Activated T-helper 1 cell treated with anti-CD3 and anti-CD28 coated beads, Interleukin-2, amount 50 U/mL, for 16 hours (primary cell): Measurements from ENCODE around the gene ADSS1.
A peak's percentile ranks its signal among the peaks of the same experiment; 100 is the strongest.

ENCODE experiments used
- DNase-seq, 2 donors: peaks; one replicate each; pipeline ENCODE4 v3.0.0-alpha.2; 2020; ENCODE audit warnings: low read depth in 1 of 2, low spot score in 1 of 2

The ADSS1 gene

DNA sequence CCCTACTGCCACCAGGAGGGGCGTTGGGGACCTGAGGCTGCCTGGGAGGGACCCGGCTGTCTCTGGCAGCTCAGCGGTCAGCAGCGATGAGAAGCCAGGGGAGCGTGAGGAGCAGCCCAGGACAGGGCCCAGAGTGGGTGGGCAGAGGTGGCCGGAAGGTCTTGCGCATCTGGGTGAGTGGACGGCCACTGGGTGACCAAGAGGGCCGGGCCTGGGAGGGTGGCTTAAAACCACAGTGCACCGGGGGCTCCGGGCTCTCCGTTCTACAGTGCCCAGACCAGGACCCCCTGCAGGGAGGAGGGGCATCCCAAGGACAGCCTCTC, 24.6 kb upstream of the ADSS1 start:
- DNase-seq, result no peak

DNA sequence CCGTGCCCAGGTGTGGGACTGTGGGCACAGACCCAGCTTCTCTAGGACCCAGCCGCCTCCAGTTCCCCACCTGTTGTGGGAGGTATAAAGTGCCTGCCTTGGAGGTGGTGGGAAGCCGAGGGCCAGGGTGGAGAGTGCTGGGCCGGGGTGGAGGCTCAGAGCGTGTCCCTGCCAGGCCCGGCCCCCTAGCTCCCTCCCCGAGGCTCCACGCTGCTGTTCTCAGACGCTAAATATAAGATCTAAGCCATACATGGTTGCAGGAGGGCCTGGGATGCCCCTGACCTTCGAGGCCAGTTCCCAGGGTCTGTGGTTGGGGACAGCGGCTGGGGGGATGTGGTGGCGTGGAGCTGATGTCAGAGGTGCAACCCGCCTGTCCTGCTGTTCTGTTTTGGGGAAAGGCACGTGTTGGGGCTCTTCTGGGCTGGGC, 23.8 kb upstream of the ADSS1 start:
- DNase-seq, result no peak

DNA sequence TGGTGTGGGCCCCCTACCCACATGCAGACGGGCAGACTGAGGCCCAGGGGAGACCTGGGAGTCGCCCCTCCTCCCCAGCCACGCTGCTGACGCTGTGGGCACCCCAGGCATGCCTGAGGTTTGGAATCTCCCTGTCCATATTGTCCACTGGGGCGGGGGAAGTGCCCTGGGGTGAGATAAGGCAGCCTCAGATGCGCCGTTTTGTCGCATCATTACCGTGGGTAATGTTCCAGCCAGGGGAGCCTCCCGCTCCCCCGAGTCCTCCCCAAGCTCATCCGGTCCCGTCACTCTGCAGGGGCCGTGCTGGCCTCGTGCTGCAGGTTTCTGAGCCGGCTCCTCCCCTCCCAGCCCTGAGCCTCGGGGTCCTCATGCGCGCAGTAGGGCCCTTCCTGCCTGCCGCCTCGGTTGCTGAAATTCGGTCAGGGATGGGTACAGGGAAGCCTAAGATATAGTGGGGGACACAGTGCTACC, 23.2 kb upstream of the ADSS1 start:
- DNase-seq, result no peak

DNA sequence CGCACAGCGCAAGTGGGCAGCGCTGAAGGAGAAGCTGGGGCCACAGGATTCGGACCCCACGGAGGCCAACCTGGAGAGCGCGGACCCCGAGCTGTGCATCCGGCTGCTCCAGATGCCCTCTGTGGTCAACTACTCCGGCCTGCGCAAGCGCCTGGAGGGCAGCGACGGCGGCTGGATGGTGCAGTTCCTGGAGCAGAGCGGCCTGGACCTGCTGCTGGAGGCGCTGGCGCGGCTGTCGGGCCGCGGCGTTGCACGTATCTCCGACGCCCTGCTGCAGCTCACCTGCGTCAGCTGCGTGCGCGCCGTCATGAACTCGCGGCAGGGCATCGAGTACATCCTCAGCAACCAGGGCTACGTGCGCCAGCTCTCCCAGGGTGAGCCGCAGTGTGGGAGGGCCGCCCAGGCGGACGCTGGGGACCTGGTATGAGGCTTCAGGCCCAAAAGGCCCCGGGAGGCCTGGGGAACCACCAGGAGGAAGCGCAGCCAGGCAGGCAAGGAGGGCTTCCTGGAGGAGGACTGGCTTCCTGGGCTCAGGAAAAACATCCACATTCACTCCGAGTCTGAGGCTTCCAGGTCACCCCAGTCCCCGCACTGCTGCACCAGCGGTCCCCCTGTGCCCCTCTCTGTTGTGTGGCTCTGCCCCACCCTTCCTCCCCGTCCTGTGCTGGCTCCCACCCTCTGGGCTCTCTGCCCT, 22.5 kb upstream of the ADSS1 start:
- no peak for DNase-seq

DNA sequence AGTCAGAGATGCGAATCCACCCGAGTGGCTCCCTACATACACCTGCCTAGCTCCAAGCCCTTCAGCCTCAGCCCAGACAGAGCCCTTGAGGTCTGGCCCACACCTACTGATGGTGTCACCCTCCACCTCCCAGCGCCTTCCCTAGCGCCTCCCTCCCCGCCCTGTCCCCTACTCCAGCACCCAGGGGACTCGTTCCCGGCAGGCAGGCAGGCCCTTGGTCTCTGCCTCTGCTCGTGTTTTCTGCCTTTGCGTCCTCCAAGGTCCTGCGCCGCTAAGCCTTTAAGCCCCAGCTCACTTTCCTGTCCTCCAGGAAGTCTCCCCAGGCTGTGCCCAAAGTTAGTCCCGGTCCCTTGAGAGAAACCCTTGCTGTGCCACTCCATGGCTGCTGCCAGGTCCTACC, 21.9 kb upstream of the ADSS1 start:
- no peak for DNase-seq

DNA sequence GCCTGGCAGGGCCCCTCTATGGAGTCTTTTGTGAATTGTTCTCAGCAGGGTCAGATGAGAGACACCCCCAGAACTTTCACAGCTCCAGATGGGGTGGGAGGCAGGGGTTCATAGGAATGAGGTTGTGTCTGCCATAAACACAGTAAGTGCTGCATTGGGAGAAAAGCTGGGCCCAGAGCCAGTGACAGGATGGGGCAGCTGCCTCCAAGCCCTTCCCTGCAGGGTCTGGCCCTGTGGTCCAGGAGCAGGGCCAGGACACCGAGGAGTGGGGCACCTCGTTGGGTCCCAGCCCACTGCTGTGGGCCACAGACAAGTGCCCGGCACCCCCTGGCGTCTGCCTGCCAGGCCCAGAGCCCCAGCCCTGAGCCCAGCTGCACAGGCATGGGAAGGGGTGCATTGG, 21.4 kb upstream of the ADSS1 start:
- DNase-seq, result no peak

DNA sequence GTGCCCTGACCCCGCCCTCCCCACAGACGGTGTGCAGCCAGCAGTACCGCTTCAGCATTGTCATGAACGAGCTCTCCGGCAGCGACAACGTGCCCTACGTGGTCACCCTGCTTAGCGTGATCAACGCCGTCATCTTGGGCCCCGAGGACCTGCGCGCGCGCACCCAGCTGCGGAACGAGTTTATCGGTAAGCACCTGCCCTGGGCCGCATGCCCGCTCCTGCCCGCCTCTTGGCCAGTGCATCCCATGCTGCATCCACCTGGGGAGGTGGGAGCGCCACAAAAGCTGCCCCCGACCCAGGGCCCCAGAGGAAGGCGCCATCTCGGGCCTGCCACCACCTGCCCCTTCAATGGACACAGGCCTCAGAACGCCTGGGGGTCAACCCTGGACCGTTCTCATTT, 20.8 kb upstream of the ADSS1 start:
- no peak for DNase-seq

DNA sequence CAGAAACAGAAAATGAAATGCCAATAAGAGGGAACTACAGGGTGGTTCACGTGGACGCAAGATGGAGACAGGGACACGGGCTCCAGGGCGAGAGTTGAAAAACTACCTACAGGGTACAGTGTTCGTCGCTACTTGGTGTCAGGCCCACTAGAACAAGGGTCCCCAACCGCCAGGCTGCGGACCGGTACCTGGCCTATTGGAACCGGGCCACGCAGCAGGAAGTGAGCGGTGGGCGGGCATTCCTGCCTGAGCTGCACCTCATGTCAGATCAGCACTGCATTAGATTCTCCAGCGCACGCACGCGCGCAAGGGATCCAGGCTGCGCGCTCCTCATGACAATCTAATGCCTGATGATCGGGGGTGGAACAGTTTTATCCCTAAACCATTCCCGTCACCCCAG, 19.8 kb upstream of the ADSS1 start:
- no peak for DNase-seq

DNA sequence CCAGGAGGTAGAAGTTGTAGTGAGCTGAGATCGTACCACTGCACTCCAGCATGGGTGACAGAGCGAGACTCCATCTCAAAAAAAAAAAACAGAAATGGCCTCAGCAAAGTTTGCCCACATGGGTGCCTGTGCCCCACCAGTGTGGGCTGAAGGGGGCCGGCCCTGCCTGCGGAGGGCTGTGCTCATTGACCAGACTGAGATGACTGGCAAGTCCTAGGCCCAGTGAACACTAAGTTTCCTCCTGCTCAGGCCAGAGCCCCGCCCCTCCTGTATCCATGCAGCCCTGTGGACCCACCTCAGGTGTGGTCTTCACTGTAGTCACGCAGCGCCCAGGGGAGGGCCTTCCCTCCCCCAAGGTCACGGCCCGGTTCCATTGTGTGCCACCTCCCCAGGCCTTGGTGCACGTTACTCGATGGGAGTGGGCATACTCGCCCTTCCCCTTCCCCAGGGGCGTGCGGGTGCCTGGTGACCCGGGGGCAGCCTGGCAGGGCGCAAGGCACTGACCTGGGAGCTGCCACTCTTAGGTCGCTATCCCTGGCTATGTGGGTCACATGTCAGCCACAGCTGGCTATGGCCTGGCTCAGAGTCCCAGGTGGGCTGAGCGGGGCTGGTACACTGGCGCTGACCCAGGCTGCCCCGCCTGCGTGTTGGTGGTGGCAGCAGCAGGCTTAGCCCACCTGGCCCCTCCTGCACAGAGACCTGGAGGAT, 18.5 kb upstream of the ADSS1 start:
- no peak for DNase-seq

DNA sequence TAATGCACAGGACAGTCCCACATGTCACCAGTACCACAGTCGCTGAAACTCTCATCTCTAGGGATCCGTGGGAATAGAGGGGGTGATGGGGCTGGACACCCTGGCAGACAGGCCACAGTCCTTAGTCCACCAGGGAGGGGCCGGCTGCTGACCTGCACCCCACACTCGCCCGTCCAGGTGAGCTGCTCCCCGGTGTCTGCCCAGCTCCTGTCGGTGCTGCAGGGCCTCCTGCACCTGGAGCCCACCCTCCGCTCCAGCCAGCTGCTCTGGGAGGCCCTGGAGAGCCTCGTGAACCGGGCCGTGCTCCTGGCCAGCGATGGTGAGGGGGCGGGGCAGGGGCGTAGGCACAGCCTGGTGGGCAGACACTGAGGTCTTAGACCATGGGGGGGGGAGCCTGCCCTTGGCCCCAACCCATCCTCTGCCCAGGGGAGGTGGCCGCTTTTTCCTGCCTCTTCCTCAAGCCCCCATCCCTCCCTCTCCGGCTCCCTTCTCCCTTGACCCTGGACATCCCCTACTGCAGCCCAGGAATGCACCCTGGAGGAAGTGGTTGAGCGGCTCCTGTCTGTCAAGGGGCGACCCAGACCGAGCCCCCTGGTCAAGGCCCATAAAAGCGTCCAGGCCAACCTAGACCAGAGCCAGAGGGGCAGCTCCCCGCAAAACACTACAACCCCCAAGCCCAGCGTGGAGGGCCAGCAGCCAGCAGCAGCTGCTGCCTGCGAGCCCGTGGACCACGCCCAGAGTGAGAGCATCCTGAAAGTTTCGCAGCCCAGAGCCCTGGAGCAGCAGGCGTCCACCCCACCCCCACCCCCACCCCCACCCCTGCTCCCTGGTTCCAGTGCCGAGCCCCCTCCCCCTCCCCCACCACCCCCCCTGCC, 17.1 kb upstream of the ADSS1 start:
- no peak for DNase-seq

DNA sequence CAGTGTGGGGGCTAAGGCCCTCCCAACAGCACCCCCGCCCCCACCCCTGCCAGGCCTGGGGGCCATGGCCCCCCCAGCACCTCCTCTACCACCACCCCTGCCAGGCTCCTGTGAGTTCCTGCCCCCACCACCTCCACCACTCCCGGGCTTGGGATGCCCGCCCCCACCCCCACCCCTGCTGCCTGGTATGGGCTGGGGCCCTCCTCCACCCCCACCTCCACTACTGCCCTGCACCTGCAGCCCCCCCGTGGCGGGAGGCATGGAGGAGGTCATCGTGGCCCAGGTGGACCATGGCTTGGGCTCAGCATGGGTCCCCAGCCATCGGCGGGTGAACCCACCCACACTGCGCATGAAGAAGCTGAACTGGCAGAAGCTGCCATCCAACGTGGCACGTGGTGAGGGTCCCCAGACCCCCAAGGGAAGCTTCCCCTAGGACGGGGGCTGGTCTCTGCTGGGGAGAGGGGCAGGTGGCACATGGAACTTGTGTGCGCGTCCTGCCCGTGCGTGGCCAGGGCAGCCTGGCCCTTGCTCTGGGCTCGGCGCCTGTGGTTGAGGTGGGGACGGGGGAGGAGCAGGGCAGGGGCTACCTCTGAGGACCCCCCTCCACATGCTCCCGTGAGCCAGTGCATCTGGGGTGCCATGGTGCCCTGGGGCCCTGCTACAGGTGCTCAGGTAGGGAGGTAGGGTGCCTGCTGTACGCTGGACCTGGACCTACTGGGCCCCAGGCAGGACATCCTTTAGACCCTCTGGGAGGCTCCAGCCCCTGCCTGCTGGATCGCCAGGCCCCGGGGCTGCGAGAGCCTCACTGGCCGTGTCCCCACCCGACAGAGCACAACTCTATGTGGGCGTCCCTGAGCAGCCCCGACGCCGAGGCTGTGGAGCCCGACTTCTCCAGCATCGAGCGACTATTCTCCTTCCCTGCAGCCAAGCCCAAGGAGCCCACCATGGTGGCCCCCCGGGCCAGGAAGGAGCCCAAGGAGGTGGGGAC, 16.1 kb upstream of the ADSS1 start:
- no peak for DNase-seq

DNA sequence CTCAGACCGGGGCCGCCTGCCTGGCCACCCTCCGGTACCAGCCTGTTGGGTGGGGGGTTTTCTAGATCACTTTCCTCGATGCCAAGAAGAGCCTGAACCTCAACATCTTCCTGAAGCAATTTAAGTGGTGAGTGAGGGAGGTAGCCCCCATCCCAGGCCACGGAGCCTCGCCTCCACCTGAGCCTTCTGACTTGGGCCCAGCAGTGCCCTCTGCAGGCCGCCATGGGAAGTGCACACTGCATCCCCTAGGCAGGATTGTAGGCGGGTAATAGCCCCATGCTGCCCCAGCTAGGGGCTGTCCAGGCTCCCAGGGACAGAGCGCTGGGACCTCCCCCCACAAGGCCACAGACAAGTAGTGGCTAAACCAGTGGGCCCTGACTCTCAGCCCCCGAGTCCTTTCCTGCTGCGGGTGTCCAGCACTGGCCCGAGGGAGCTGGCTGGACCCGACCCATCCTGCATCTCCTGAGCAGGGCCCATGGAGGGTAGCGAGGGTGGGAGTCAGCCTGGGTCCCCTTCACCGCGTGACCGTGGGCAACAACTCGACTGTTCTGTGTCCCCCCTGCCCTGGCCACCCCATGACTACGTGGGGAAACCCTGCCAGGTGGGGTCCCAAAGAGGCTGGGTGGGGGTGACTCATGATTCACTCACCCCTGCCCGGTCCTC, 15.3 kb upstream of the ADSS1 start:
- peak; percentile 51 to 61 for DNase-seq

DNA sequence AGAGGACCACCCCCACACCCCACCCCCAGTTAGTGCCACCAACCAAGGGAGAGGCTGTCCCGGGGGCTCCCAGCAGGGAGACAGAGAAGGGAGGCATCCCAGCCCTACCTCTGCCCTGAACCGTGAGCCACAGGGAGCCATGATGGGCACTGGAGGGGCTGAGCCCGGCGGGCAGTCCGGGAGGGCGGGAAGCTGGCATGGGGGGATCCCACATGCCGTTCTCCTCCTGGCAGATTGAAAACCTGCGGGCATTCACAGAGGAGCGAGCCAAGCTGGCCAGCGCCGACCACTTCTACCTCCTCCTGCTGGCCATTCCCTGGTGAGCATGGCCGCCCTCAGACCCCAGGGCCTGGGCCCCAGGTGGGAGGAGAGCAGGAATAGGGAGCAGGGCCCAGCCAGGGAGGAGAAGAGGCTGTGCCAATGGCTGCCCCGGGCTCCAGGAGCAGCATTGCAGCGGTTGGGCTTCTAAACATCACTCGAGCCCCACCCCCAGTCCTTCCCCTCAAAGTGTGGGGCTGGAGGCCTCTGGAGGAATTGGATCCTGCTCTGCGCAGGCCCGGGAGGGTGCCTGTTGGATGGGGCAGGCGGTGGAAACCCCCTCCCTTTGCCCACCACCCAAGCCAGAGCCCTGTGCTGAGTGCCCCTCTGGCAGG, 14.5 kb upstream of the ADSS1 start:
- DNase-seq, result no peak

DNA sequence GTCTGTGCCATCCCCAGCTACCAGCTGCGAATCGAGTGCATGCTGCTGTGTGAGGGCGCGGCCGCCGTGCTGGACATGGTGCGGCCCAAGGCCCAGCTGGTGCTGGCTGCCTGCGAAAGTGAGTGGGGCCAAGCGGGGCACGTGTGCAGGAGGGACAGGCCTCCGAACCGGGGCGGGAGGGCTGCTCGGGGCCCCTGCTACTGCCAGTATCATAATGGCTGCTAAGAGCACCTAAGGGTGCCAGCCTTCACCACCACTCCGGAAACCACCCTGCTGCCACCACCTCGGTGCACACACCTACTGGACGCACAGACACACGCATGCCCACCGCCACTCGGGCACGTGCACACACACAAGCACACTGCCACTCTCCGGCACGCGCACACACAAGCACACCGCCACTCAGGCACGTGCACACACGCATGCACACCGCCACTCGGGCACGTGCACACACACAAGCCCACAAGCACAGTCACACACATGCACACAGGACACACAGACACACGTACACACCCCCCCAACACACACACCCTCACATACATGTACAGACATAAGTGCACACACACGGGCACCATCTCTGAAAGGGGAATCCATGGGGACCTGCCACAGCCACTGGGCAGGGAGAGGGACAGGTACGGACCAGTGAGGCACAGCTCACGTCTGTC, 13.8 kb upstream of the ADSS1 start:
- DNase-seq, result no peak

DNA sequence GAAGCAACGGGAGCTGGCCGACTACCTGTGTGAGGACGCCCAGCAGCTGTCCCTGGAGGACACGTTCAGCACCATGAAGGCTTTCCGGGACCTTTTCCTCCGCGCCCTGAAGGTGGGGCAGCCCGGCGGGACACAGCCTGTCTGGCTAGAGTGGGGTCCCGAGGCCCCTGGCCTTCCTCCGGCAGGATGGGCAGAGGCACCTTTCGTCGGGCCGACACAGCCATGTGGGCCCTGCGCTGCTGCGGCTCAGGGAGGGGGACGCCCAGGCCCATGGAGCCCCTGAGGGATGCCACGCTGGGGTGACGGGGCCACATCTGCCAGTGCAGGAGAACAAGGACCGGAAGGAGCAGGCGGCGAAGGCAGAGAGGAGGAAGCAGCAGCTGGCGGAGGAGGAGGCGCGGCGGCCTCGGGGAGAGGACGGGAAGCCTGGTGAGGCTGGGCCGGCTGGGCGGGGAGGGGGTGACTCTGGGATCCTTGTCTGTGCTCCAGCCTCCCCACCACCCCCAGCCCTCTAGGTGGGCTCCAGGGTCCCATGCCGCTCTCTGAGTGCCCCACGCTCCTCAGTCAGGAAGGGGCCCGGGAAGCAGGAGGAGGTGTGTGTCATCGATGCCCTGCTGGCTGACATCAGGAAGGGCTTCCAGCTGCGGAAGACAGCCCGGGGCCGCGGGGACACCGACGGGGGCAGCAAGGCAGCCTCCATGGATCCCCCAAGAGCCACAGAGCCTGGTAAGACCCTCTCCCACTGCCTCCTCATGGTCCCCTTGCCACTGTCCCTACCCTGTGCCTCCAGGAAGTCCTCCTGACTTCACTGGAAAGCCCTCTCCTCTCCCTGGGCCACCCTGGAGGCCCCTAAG, 10.9 kb upstream of the ADSS1 start:
- DNase-seq, result no peak

DNA sequence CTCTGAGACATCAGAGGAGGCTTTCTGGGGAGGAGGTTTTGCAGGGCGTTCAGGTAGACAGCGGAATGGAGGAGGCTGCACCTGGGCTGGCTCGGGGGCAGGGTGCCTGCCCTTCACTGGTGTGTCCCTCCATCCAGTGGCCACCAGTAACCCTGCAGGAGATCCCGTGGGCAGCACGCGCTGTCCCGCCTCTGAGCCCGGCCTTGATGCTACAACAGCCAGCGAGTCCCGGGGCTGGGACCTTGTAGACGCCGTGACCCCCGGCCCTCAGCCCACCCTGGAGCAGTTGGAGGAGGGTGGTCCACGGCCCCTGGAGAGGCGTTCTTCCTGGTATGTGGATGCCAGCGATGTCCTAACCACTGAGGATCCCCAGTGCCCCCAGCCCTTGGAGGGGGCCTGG, 10.0 kb upstream of the ADSS1 start:
- DNase-seq, result no peak

DNA sequence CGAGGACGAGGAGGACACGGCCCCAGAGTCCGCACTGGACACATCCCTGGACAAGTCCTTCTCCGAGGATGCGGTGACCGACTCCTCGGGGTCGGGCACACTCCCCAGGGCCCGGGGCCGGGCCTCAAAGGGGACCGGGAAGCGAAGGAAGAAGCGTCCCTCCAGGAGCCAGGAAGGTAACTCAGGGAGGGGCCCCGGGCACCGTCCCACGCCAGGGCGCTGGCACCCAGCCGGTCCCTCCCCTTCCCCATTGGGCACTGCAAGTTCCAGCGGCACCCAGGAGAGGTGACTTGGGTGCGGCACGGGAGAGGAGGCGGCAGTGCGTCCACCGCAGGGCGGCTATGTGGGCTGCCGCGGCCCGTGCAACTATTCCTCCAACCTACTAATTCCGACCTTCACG, 9.3 kb upstream of the ADSS1 start:
- no peak for DNase-seq

DNA sequence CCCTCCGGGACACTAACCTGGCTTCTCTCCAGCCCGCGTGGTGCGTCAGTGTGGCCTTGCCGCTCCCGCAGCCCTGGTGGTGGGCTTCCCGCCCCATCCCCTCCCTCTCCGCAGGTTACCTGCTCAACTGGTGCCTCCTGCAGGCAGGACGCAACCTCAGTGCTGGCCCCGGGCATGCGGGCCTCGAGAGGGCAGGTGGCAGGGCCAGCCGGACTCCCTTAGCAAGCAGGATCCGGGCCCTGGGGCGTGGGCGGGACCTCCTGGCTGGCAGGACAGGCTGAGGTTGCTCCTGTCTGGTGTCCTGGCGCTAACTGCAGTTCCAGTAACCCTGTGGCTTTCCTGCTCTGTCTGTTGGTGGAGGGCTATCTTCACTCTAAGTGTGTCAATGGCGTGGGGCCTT, 8.6 kb upstream of the ADSS1 start:
- no peak for DNase-seq
